T-helper 1 cell treated with Interleukin-12 subunit alpha and Interleukin-12 subunit beta and Interleukin-4 antibody, amounts not matched to agents 30 μg/mL and 1 μg/mL, for 36 hours (primary cell): ENCODE measurements around the gene SLC6A17.

ENCODE experiments used
- H3K27ac Mint-ChIP-seq: one replicate; pipeline ENCODE4 v1.8.0; 2021; ENCODE audit warnings: mild to moderate bottlenecking, mixed read lengths
- H3K27me3 Mint-ChIP-seq: one replicate; pipeline ENCODE4 v1.8.0; 2021; ENCODE audit warnings: low read depth, mixed read lengths
- H3K36me3 Mint-ChIP-seq: one replicate; pipeline ENCODE4 v1.8.0; 2021; ENCODE audit warnings: low read depth, mixed read lengths
- H3K4me1 Mint-ChIP-seq: one replicate; pipeline ENCODE4 v1.8.0; 2021; ENCODE audit warnings: low read depth, mixed read lengths
- H3K4me3 Mint-ChIP-seq: one replicate; pipeline ENCODE4 v1.8.0; 2021; ENCODE audit warnings: mild to moderate bottlenecking, moderate library complexity, mixed read lengths
- H3K9me3 Mint-ChIP-seq: one replicate; pipeline ENCODE4 v1.8.0; 2021; ENCODE audit warnings: mixed read lengths

SLC6A17 gene

DNA sequence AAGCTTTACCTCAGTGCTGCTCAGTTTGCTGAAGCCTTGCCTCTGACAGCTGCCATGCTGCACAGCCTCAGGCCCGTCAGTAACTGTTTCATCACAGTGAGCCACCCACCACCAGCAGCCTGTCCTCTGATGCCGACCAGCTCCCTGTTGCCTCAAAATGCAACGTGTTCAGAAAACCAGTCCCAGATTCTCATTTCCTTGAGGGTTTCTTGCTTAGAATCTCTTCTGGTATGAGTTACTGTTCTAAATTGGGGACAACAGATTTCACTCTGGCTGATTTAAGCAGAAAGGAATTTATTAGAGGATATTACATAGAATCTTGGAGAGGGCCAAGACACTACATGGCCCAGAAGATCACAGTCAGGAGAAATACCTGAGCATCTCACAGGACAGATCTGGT, 27.1 kb upstream of the SLC6A17 start:
- Mint-ChIP-seq H3K4me3 (no peak overlapping the region), H3K9me3 (peaks cover 12% of the 10 kb centered on the region), H3K27ac (no peak overlapping the region), H3K27me3 (peaks cover 21% of the 10 kb centered on the region), H3K4me1 (peaks cover 4% of the 10 kb centered on the region), H3K36me3 (peaks cover 6% of the 10 kb centered on the region)

DNA sequence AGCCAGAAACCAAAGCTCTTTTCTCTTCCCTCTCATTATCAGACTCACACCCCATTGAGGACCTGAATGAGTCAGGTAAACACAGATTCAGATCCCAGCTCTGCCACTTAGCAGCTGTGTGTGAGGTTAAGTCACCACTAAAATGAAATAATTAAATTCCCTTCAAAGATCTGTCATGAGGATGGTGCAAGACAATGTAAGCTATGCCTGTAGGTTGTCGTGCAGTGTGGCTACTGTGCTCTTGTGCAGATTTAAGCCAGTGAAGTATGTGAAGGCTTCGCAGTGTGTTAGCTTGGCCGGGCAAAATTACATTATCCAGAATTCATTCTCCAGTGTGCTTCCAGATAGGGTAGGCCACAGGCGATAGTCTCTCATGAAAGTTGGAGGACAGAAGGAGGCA, 24.5 kb upstream of the SLC6A17 start:
- Mint-ChIP-seq H3K4me3 (no peak overlapping the region), H3K9me3 (peaks cover 6% of the 10 kb centered on the region), H3K36me3 (no peaks in the 10 kb centered on the region), H3K4me1 (no peaks in the 10 kb centered on the region), H3K27me3 (peaks cover 41% of the 10 kb centered on the region), H3K27ac (no peak overlapping the region)

DNA sequence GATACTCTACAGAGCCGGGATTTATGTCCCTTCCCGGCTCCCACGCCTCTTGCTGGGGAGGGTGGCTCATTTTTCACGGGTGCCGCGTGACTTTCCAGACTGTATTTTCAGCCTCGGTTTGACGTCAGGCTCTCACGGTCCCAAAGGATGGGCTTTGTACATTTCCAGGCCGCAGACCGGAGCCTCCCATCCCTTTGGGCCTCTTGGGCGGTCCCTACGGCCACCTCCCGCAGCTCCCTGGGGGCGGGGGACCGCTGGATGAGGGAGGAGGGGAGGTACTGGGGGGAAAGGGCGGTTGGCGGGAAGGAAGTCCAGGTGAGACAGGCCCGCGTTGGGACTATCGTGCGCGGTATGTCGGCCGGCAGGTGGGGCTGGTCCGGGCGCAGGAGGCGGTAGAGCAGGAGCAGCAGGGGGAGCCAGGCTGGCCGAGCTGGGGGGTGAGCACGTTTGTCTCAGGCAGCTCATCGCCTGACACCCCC, 20.1 kb upstream of the SLC6A17 start:
- Mint-ChIP-seq H3K36me3 (no peaks in the 10 kb centered on the region), H3K4me1 (no peaks in the 10 kb centered on the region), H3K9me3 (no peaks in the 10 kb centered on the region), H3K27me3 (peaks cover 56% of the 10 kb centered on the region), H3K27ac (no peak overlapping the region), H3K4me3 (no peak overlapping the region)

DNA sequence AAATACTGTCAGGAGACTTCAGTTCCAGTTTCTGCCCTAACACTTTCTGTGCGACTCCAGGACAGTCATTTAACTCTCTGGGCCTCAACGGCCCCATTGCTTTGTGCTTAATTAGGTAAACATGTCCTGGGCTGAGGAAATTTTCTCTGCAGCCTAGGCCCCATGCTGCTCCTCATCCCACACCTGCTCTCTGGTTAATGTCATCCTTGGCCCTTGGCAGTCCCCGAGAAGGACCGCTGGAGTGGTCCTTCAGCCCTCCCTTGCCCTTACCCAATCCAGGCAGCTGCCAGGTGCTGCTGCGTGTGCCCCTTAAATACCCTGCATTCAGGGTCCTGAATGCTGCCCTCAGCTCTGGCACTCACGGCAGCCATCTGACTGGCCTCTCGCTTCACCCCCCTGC, 19.3 kb upstream of the SLC6A17 start:
- Mint-ChIP-seq H3K4me3 (no peak overlapping the region), H3K9me3 (no peaks in the 10 kb centered on the region), H3K4me1 (no peaks in the 10 kb centered on the region), H3K27me3 (peaks cover 56% of the 10 kb centered on the region), H3K36me3 (no peaks in the 10 kb centered on the region), H3K27ac (no peak overlapping the region)

DNA sequence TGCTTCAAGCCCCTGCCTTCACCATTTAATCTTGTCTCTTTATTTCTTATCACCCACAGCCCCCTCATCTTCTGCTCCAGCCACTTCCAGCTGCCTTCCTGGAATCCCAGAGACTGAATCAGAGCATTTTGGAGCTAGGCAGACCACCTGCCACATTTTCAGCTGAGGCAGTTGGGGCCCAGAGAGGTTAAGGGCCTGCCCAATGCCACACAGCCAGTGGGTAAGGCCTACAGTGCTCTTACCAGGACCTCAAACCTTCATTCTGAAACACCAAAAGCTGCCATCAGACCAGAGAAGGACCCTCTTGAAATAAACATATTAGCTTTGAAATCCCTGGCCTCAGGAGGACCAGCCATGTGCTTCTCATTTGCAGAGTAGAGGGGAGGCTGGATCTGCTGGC, 17.6 kb upstream of the SLC6A17 start:
- no peaks in the 10 kb centered on the region for H3K36me3 Mint-ChIP-seq
- peaks cover 2% of the 10 kb centered on the region for H3K4me1 Mint-ChIP-seq
- no peak overlapping the region for H3K4me3 Mint-ChIP-seq
- no peaks in the 10 kb centered on the region for H3K9me3 Mint-ChIP-seq
- H3K27ac Mint-ChIP-seq: no peak overlapping the region
- H3K27me3 Mint-ChIP-seq: peaks cover 69% of the 10 kb centered on the region

DNA sequence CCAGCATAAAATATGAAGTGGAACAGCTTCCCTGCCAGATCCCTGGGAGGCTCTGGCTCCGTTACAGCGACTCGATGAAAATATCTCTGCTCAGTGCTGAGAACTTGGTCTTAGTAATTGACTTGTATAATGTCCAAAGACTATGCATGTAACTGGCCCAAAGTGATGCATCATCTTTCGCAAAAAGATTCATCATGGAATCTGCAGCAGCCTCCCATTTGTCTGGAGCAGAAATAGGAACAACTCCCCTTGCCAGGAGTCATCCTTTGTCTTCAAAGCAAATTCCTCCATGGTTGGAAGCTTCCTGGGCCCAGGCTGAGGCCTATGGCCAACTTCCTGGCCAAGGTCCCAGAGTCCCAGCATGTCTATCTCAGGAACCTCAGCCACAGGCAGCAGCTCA, 16.9 kb upstream of the SLC6A17 start:
- no peaks in the 10 kb centered on the region for H3K9me3 Mint-ChIP-seq
- peaks cover 70% of the 10 kb centered on the region for H3K27me3 Mint-ChIP-seq
- H3K36me3 Mint-ChIP-seq: no peaks in the 10 kb centered on the region
- no peak overlapping the region for H3K4me3 Mint-ChIP-seq
- H3K4me1 Mint-ChIP-seq: peaks cover 2% of the 10 kb centered on the region
- no peak overlapping the region for H3K27ac Mint-ChIP-seq

DNA sequence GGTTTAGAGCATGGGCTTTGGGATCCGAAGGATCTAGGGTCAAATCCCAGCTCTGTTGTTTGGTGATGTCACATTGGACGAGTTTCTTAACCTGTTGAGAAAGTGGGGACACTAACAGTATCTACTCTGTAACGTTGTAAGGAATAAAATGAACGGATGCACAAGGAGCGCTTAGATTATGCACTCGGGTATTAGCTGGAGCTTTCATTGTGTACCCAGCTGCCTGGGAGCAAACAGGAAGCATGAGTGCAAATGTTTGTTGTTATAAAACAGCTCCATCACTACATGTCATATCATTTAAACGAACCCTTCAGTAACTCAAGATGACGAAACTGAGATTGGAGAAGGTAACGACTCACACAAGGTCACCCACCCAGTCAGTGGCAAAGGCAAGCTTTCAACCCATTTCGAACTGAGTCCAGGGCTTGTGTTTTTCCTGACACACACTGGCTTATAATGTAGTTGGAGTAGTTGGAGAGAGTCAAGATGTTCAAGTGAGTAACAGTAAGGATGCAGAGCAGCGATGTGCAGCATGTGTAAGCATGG, 16.2 kb upstream of the SLC6A17 start:
- Mint-ChIP-seq H3K36me3 (no peaks in the 10 kb centered on the region), H3K27ac (no peak overlapping the region), H3K4me1 (peaks cover 2% of the 10 kb centered on the region), H3K4me3 (no peak overlapping the region), H3K27me3 (peaks cover 71% of the 10 kb centered on the region), H3K9me3 (no peaks in the 10 kb centered on the region)

DNA sequence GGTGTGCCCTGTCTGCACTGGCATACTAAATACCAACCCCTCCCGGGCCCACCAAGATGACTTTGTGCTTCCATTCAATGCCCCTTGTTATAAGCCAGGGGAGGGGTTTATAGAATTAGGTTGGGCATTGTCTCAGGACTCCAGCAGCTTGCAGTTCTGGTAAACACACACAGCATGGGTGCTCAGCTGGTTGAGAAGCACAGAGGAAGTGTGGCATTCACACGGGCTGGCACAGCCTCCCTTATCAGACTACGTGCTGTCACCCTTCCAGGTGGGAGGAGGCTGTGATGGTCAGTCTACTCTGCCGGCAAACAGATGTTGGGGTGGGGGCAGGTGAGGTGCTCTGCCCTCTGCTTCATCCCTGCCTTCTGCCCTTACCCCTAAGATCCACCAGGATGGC, 15.0 kb upstream of the SLC6A17 start:
- Mint-ChIP-seq H3K27me3 (peaks cover 68% of the 10 kb centered on the region), H3K4me3 (no peak overlapping the region), H3K27ac (no peak overlapping the region), H3K9me3 (no peaks in the 10 kb centered on the region), H3K4me1 (peaks cover 2% of the 10 kb centered on the region), H3K36me3 (no peaks in the 10 kb centered on the region)

DNA sequence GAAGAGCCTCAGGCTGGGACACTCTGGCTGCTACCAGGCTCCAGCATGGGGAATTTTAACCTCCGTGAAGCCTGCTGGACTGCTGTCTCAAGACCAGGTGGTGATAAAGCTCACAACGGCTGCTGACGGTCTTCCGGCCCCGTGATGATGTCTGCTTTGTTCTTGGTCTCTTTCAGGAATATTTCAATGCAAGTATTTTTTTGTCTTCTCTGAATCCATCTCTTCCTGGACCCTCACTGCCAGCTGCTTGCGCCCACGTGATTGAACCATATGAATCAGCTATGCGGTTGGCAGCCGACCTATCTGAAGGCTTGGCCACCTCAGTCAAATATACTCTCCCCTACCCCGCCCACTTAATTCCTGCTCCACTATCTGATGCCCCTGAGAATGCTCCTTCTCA, 14.6 kb upstream of the SLC6A17 start:
- H3K9me3 Mint-ChIP-seq: no peaks in the 10 kb centered on the region
- H3K4me1 Mint-ChIP-seq: peaks cover 2% of the 10 kb centered on the region
- H3K27ac Mint-ChIP-seq: no peak overlapping the region
- H3K36me3 Mint-ChIP-seq: no peaks in the 10 kb centered on the region
- no peak overlapping the region for H3K4me3 Mint-ChIP-seq
- peaks cover 67% of the 10 kb centered on the region for H3K27me3 Mint-ChIP-seq

DNA sequence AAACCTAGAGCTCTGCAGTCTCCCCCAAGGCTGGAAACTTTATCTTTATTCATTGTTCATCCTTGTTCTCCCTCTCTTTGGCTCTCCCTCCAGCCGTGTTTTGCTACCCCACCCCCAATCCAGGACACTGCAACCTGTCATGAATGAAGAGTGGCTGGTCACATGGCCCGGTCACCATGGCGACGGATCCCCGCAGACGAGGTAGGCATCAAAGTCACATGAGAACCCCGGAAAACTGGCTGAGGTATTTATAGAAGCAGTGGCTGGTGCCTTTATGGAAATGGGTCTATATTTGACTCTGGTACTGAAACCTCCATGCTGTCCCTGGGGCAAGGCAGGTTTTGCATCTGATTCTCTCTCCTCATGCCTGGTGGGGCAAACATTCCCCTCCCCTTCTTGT, 13.4 kb upstream of the SLC6A17 start:
- Mint-ChIP-seq H3K9me3 (no peaks in the 10 kb centered on the region), H3K4me3 (no peak overlapping the region), H3K36me3 (no peaks in the 10 kb centered on the region), H3K27ac (no peak overlapping the region), H3K4me1 (peaks cover 2% of the 10 kb centered on the region), H3K27me3 (peaks cover 54% of the 10 kb centered on the region)

DNA sequence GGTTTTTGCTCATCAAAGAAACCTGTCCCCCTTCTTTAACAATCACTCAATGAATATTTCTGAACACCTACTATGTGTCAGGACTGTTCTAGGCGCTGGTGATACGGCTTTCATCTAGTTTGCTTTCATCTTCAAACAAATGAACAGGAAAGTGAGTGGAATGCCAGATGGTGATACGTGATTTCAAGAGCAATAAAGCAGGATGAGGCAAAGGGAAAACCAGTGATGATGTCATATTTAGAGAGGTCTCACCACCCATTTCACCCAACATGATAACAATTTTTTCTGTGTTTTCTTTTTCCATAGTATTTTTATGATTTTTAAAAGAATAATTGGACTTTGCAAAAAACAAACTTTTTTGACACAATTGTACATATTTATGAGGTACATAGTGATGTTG, 11.3 kb upstream of the SLC6A17 start:
- Mint-ChIP-seq H3K9me3 (no peaks in the 10 kb centered on the region), H3K27ac (no peak overlapping the region), H3K4me1 (peaks cover 2% of the 10 kb centered on the region), H3K4me3 (no peak overlapping the region), H3K36me3 (no peaks in the 10 kb centered on the region), H3K27me3 (peaks cover 50% of the 10 kb centered on the region)

DNA sequence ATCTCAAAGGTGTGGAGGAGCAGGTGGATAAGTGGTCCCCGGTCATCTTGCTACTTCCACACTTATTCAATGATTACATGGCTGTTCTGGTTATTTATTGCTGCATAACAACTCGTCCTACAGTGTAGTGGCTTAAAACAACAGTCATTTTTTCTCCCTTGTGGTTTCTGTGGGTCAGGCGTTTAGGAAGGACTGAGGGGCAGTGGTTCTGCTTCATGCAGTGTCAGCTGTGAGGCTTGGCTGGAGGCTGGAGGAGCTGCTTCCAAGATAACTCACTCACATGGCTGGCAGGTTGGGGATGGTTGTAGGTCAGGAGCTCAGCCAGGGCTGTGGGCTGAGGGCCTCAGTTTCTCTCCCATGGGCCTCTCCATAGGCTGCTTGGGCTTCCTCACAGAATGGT, 5.9 kb upstream of the SLC6A17 start:
- Mint-ChIP-seq H3K27ac (no peak overlapping the region), H3K4me1 (no peaks in the 10 kb centered on the region), H3K9me3 (no peaks in the 10 kb centered on the region), H3K27me3 (peaks cover 14% of the 10 kb centered on the region), H3K36me3 (no peaks in the 10 kb centered on the region), H3K4me3 (no peak overlapping the region)

DNA sequence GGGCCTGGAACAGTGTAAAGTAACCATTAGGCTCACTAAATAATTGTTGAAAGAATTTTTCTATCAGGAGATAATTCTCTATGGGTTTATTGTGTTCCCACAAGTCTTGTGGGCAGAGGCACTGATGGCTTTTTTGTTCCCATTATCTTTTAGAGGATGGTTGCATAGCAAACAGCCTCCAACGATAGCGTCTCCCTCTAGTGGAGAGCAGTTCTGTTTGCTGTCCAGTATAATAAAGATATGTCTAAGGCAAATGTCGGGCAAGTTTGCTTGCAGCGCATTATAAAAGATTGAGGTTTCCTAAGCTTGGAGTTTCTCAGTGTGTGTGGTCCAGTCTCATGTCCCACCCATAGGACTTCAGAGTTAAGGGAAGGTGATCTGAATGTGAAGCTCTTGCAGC, 1.3 kb upstream of the SLC6A17 start:
- no peak overlapping the region for H3K4me3 Mint-ChIP-seq
- H3K9me3 Mint-ChIP-seq: no peaks in the 10 kb centered on the region
- no peak overlapping the region for H3K27ac Mint-ChIP-seq
- H3K36me3 Mint-ChIP-seq: no peaks in the 10 kb centered on the region
- H3K4me1 Mint-ChIP-seq: no peaks in the 10 kb centered on the region
- peaks cover 34% of the 10 kb centered on the region for H3K27me3 Mint-ChIP-seq

DNA sequence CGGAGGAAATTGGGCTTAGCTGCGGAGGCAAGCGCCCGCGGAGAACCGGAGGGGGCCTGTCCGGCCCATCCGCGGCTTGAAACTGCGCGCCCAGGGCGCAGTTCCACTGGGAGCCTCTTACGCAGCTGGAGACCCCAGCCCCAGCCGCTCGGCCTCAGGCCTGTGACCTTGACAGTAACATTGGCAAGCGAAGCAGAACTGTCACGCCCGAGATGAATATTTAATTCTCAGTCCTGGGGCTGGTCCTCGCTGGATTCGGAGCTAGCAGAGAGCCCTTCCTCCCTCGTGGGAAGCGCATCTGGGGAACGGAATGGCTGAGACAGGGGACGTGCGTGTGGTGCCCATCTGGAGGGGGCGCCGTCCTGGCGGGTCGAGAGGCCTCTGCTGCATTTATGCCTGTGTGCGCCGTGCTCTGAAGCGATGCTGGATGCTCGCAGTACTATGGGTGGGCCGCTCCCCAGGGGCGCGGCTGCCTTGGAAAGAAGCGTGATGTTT, 928 bp downstream of the SLC6A17 start:
- Mint-ChIP-seq H3K36me3 (no peaks in the 10 kb centered on the region), H3K4me1 (no peaks in the 10 kb centered on the region), H3K27me3 (peaks cover 46% of the 10 kb centered on the region), H3K9me3 (no peaks in the 10 kb centered on the region), H3K4me3 (no peak overlapping the region), H3K27ac (no peak overlapping the region)

DNA sequence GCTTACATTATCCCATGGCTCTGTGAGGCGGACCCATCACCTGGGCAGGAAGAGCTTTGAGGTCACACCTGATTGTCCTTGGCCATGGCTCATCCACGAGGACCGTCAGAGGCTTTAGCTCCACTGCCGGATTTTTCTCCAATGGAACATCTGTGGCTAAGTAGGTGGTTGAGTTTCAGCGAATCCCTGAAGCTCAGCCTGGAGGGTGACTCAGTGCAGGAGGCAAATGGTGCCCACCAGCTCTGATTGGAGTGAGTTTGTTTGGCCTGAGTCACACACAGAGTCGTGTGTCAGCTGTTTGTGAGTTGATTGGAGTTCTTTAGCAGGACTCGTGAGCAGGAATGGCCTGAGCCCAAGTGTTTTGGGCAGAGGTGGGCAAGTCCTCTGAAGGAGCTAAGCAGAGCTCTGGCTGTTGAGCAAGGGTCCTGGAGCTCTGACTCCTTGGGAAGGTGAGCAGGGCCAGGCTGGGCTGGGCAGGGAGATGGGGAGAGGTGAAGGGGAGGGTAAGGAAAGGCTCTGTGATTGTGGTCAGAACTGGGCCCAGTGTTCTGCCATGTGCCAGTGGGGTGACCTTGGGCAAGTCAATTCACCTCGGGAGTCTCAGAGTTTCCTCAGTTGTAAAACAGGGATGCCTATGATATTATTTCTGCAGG, 2.0 kb downstream of the SLC6A17 start:
- Mint-ChIP-seq H3K36me3 (no peaks in the 10 kb centered on the region), H3K27me3 (peaks cover 50% of the 10 kb centered on the region), H3K4me3 (no peak overlapping the region), H3K9me3 (no peaks in the 10 kb centered on the region), H3K4me1 (no peaks in the 10 kb centered on the region), H3K27ac (no peak overlapping the region)
